Choroid plexus epithelial cell (primary cell): ENCODE data around the gene HNRNPLL.

ENCODE experiments used
- DNase-seq: peaks from one replicate; pipeline ENCODE4 v3.0.0-alpha.2; 2010; ENCODE audit warnings: low read depth
- H3K4me3 ChIP-seq: 2 replicates; pipeline ENCODE4 v1.5.1; 2011; ENCODE audit warnings: low read depth, mild to moderate bottlenecking, control low read depth, low read length, moderate library complexity
- CTCF ChIP-seq: conservative IDR thresholded peaks from 2 replicates; pipeline ENCODE4 v1.5.1; 2011; ENCODE audit warnings: low read depth, mild to moderate bottlenecking, control low read depth, inconsistent platforms, low read length, moderate library complexity

HNRNPLL gene

GRCh38 chr2:38534746-38535403, 67.9 kb downstream of the HNRNPLL start:
- TF ChIP-seq CTCF: no peak
- no peak for DNase-seq
- H3K4me3 ChIP-seq: no peak overlapping the region

GRCh38 chr2:38533757-38534545, 68.8 kb downstream of the HNRNPLL start:
- DNase-seq: no peak
- TF ChIP-seq CTCF: no peak
- no peak overlapping the region for H3K4me3 ChIP-seq

GRCh38 chr2:38533180-38533579, 69.5 kb downstream of the HNRNPLL start:
- no peak overlapping the region for H3K4me3 ChIP-seq
- no peak for TF ChIP-seq CTCF
- DNase-seq: no peak

DNA sequence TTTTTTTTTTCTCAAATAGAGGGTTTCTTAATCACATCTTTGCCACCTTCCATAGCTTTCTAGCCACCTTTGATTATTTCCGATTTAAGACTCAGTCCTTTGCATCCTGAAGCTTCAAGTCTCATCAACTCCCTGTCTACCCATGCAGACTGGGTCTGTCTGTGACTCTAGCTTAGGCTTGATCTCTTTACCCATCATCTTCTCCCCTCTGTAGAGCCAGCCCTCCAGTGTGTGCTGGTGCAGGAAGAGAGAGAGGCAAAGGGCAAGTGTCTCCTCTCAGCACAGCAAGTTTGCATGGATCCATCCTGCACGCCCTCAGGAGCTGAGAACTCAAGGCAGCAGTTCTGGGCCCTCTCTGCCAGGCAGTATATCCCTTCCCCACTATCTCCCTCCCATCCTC, 70.4 kb downstream of the HNRNPLL start:
- DNase-seq: no peak
- H3K4me3 ChIP-seq: no peak overlapping the region
- no peak for TF ChIP-seq CTCF

- no peak for DNase-seq
- no peak overlapping the region for H3K4me3 ChIP-seq
- no peak for TF ChIP-seq CTCF
These were observed 73.5 kb downstream of the HNRNPLL start for GRCh38 chr2:38529208-38529607.

DNA sequence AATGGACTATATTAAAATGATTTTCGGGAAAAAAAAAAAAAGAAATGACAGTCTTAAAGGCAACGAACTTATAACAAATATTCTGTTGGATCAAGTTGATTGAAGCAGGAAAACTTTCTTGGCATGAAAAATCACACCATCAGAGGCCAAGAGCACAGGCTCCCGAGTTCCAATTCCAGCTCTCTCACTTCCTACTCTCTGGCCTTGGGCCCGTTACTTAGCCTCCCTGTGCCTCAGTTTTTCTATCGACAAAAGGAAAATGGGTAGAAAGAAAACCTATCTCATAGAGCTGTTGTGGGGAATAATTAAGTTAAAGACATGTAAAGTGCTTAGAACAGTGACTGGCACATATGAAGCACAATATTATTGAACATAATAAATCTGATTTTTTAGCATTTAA, 74.2 kb downstream of the HNRNPLL start:
- no peak for TF ChIP-seq CTCF
- peak overlapping the region; percentile 57 for H3K4me3 ChIP-seq

More for the DNA sequence above, 74.2 kb downstream of the HNRNPLL start:
- no peak for DNase-seq
